ENCODE results near the gene METAP2. TPM values are rescaled to one million over a fixed set of nuclear protein-coding genes. Genes with fewer than 3 reads are reported as not detected.

Gene METAP2
- total RNA-seq, 4 donors from 2014 or later = 56.6 to 87.1 (median 71.8) TPM

DNA sequence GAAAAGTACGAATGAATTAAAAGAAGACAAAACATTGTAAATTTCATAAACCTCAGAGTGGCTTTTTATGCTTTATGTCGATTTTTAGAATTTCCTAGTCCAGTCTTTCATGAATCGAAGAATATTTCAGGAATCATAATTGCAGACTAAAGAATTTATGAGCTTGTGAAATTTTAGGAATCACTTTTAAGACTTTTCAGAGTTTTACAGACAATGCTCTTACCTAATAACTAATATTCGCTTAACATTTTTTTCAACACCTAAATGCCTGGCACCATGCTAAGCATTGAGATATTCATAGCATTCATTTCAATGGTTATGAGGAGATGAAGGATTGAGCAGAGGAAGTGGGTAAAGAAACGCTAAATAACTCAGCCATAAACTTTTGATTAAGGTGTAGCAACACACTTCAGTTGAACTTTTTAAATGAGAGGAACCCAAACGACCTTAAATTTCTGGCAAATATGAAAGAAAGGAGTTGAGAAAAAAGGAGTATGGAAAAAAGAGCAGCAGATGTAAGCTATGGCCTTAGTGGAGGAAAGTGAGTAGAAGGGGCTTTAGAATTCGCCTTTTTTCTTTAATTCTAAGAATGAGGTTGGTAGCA is 78.1 kb downstream of the METAP2 start:
- no peak for DNase-seq (ENCODE audit: low spot score in 2 of 2)
- WGBS, 2 donors = 76% methylated on average over 7 of the region's 7 CpGs
- intact Hi-C loops (cut with DNase I; ENCODE audit: low total_unique reads) = no loop called here
- no peak for TF ChIP-seq CTCF (IDR thresholded peaks at IDR 0.05)
- no peak for TF ChIP-seq POLR2A (IDR thresholded peaks at IDR 0.05)
- H3K4me3 ChIP-seq (ENCODE audit: low read depth, poor library complexity, severe bottlenecking) = no peak overlapping the region

DNA sequence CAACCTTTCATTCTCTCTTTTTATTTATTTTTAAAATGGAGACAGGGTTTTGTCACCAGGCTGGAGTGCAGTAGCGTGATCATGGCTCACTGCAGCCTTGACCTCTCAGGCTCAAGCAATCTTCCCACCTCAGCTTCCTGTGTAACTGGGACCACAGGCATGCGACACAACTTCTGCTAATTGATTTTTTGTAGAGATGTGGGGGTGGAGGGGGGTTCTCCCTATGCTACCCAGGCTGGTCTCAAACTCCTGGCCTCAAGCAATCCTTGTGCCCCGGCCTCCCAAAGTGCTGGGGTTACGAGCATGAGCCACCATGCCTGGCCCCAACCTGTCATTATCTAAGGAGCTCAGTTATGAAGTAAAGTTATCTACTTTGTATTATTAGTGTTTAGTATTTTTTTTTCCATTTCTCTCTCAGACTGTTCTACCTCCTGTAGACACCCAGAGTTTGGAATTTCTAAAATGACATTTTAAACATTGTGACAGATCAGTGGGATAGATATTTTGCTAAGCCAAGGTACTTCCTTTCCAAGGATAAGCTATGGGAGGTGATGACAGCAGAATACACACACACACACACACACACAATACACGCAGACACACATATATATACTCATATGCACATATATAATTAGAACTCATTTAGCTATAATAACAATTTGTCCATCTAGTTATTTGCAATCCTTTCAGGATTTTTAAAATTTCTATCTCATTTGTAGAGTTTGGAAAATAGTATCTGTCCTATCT is 79.4 kb downstream of the METAP2 start:
- TF ChIP-seq CTCF (IDR thresholded peaks at IDR 0.05) (no peak), POLR2A (IDR thresholded peaks at IDR 0.05) (no peak)
- no peak for DNase-seq (ENCODE audit: low spot score in 2 of 2)
- WGBS, 2 donors = 85 to 88% methylated on average over 5 of the region's 5 CpGs
- no peak overlapping the region for H3K4me3 ChIP-seq (ENCODE audit: low read depth, poor library complexity, severe bottlenecking)
- intact Hi-C loops (cut with DNase I; ENCODE audit: low total_unique reads) = no loop called here

GRCh38 chr12:95554532-95555071 is 80.7 kb downstream of the METAP2 start:
- no peak for TF ChIP-seq POLR2A (IDR thresholded peaks at IDR 0.05)
- no peak for TF ChIP-seq CTCF (IDR thresholded peaks at IDR 0.05)
- WGBS, 2 donors = 75 to 84% methylated on average over 4 of the region's 4 CpGs
- DNase-seq (ENCODE audit: low spot score in 2 of 2) = no peak
- no peak overlapping the region for H3K4me3 ChIP-seq (ENCODE audit: low read depth, poor library complexity, severe bottlenecking)
- intact Hi-C loops (cut with DNase I; ENCODE audit: low total_unique reads) = no loop called here

DNA sequence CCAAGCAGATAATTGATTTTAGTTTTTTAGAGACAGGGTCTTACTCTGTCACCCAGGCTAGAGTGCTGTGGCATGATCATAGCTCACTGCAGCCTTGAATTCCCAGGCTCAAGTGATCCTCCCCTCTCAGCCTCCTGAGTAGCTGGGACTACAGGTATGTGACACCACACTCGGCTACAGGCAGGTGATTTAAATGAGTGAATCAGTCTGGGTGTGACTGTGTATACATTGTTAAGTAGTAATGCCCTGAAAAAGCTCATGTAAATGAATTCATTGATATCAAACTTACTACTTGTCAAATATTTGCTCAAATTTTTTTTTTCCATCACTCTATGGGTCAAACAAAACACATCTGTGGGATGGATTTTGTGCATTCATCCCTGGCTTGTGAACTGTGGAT is 83.7 kb downstream of the METAP2 start:
- H3K4me3 ChIP-seq (ENCODE audit: low read depth, poor library complexity, severe bottlenecking) = no peak overlapping the region
- WGBS, 2 donors = 45 to 55% methylated on average over 1 of the region's 1 CpG
- no peak for TF ChIP-seq POLR2A (IDR thresholded peaks at IDR 0.05)
- TF ChIP-seq CTCF (IDR thresholded peaks at IDR 0.05) = no peak
- no peak for DNase-seq (ENCODE audit: low spot score in 2 of 2)
- intact Hi-C loops (cut with DNase I; ENCODE audit: low total_unique reads) = no loop called here

Other genes with a start within 250 kb of the METAP2 start
- 1 to 10 TPM in 1 of 4 donors, under 1 TPM in 3; 0.42 to 1.6 (median 0.63) TPM for gene USP44, start 77.3 kb downstream of the METAP2 start, total RNA-seq